CD4-positive, alpha-beta T cell (primary cell): ENCODE measurements around the gene PSENEN. TPM values are rescaled to one million over a fixed set of nuclear protein-coding genes. Genes with fewer than 3 reads are reported as not detected.

Experiments used
- ATAC-seq: fragments of 200-7000 bp; cut with Tn5 transposase; one replicate; pipeline ENCODE4 v1.10.0; 2022; ENCODE audit warnings: mild to moderate bottlenecking; ENCODE audit not compliant: poor library complexity
- CTCF ChIA-PET: fragments of 350-600 bp; sonication (Branson Sonifier 250); formaldehyde crosslinking; loops from one replicate; lab custom pipeline; 2021; ENCODE audit warnings: antibody characterized with exemption, inconsistent platforms; lab: Charles Lee
- POLR2A ChIA-PET: fragments of 350-600 bp; sonication (Branson Sonifier 250); formaldehyde crosslinking; loops from one replicate; lab custom pipeline; 2021; ENCODE audit warnings: antibody characterized with exemption, inconsistent platforms; lab: Charles Lee
- DNase-seq, 14 experiments: peaks; one replicate each; pipeline ENCODE4 v3.0.0-alpha.2; 2013 to 2020; ENCODE audit warnings: mixed read lengths in 2 of 14
- H3K27ac ChIP-seq, 2 donors: one replicate each; pipeline versions ENCODE4 v1.5.1 to v1.7.0; 2013; ENCODE audit warnings: low read length in 2 of 2, low read depth in 1 of 2, mild to moderate bottlenecking in 1 of 2
- H3K27me3 ChIP-seq, 2 experiments: 1 replicate in 1 of 2; 2 replicates in 1 of 2; pipeline versions ENCODE4 v1.6.1 to v1.7.0; 2013; ENCODE audit warnings: low read length in 2 of 2, control low read depth in 1 of 2, mild to moderate bottlenecking in 1 of 2, moderate library complexity in 1 of 2; ENCODE audit not compliant: insufficient read depth in 2 of 2, control insufficient read depth in 1 of 2
- H3K36me3 ChIP-seq: one replicate; pipeline ENCODE4 v1.6.1; 2013; ENCODE audit warnings: low read length, control low read depth; ENCODE audit not compliant: insufficient read depth
- H3K4me1 ChIP-seq: one replicate; pipeline ENCODE4 v1.6.1; 2013; ENCODE audit warnings: low read length, control low read depth; ENCODE audit not compliant: insufficient read depth
- H3K4me3 ChIP-seq: one replicate; pipeline ENCODE4 v1.5.1; 2013; ENCODE audit warnings: mild to moderate bottlenecking, low read length, moderate library complexity
- H3K9me3 ChIP-seq, 2 experiments: 1 replicate in 1 of 2; 2 replicates in 1 of 2; pipeline versions ENCODE4 v1.6.1 to v1.7.0; 2013; ENCODE audit warnings: low read length in 2 of 2, mild to moderate bottlenecking in 2 of 2, control low read depth in 1 of 2, moderate library complexity in 1 of 2; ENCODE audit not compliant: control insufficient read depth in 1 of 2, insufficient read depth in 1 of 2
- H3K27ac Mint-ChIP-seq: one replicate; pipeline ENCODE4 v1.8.0; 2020; ENCODE audit warnings: mixed read lengths
- H3K27me3 Mint-ChIP-seq: one replicate; pipeline ENCODE4 v1.8.0; 2021; ENCODE audit warnings: mixed read lengths
- H3K36me3 Mint-ChIP-seq: one replicate; pipeline ENCODE4 v1.8.0; 2021; ENCODE audit warnings: low read depth, mixed read lengths
- H3K4me1 Mint-ChIP-seq: one replicate; pipeline ENCODE4 v1.8.0; 2021; ENCODE audit warnings: low read depth, mixed read lengths
- H3K4me3 Mint-ChIP-seq: one replicate; pipeline ENCODE4 v1.8.0; 2020; ENCODE audit warnings: mild to moderate bottlenecking, mixed read lengths
- H3K9me3 Mint-ChIP-seq: one replicate; pipeline ENCODE4 v1.8.0; 2020; ENCODE audit warnings: mixed read lengths
- CTCF ChIP-seq: fragments of 200-600 bp; IDR thresholded peaks from one replicate; pipeline ENCODE4 v1.8.0; 2022; ENCODE audit warnings: antibody characterized with exemption, mild to moderate bottlenecking
- intact Hi-C, 2 experiments: fragments of 100-400 bp; cut with DNase I in 1 of 2; cut with micrococcal nuclease in 1 of 2; formaldehyde crosslinking; loops; one replicate each; pipeline versions ENCODE4 v1.15.1 to v1.9.0; 2023 to 2025; cut with DNase I, micrococcal nuclease
- total RNA-seq, 174 experiments: library from RNA in 2 of 174; stranded (reverse) in 2 of 174; gene quantifications; one replicate each; pipeline ENCODE4 v1.2.3 and lab custom pipeline; 2021 to 2026

The PSENEN gene
- total RNA-seq, 2 experiments from 2014 or later, result 7.3 to 9.4 TPM

- H3K4me1 Mint-ChIP-seq, result peaks cover 5% of the 10 kb centered on the region
- Histone ChIP-seq H3K4me1 (peaks cover 3% of the 10 kb centered on the region), H3K27ac (no peak overlapping the region), H3K9me3 (no peaks in the 10 kb centered on the region), H3K27me3 (no peaks in the 10 kb centered on the region), H3K36me3 (peaks cover 13% of the 10 kb centered on the region), H3K4me3 (no peak overlapping the region)
- no peak for TF ChIP-seq CTCF
- ATAC-seq (no peak), DNase-seq (no peak)
- no peak overlapping the region for H3K27ac Mint-ChIP-seq
- intact Hi-C loops, result no loop called here
- H3K27me3 Mint-ChIP-seq, result no peaks in the 10 kb centered on the region
- H3K4me3 Mint-ChIP-seq, result no peak overlapping the region
- ChIA-PET POLR2A (no interaction called here), CTCF (no interaction called here)
- H3K9me3 Mint-ChIP-seq, result no peaks in the 10 kb centered on the region
- H3K36me3 Mint-ChIP-seq, result peaks cover 17% of the 10 kb centered on the region
Measured at GRCh38 chr19:35781650-35782049, 36.2 kb downstream of the PSENEN start.

DNA sequence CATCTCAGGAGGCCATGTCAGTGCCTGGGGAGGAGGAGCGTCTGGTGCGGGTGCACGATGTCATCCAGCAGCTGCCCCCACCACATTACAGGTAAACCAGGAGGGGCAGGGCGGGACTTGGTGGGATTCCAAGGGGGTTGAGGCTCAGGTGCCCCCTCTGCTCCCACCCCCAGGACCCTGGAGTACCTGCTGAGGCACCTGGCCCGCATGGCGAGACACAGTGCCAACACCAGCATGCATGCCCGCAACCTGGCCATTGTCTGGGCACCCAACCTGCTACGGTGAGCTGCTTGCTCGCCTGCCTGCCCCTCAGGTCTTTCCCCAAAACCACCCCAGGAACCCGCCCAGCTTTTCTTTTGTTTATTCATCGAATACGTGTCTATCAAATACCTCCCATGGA, 37.1 kb downstream of the PSENEN start:
- ChIA-PET CTCF (no interaction called here), POLR2A (no interaction called here)
- H3K36me3 ChIP-seq, result peaks cover 13% of the 10 kb centered on the region
- no peaks in the 10 kb centered on the region for H3K27me3 ChIP-seq
- H3K27ac ChIP-seq, result no peak overlapping the region
- ATAC-seq, result no peak
- no peak overlapping the region for H3K4me3 ChIP-seq
- intact Hi-C loops, result no loop called here
- H3K36me3 Mint-ChIP-seq, result peaks cover 17% of the 10 kb centered on the region
- H3K27ac Mint-ChIP-seq, result no peak overlapping the region
- no peaks in the 10 kb centered on the region for H3K4me1 Mint-ChIP-seq
- H3K4me1 ChIP-seq, result no peaks in the 10 kb centered on the region
- H3K4me3 Mint-ChIP-seq, result no peak overlapping the region
- no peaks in the 10 kb centered on the region for H3K9me3 Mint-ChIP-seq
- no peaks in the 10 kb centered on the region for H3K9me3 ChIP-seq
- DNase-seq, result peak in 1 of 14 experiments; percentile 14
- TF ChIP-seq CTCF, result no peak
- H3K27me3 Mint-ChIP-seq, result no peaks in the 10 kb centered on the region

GRCh38 chr19:35783469-35784434, 38.3 kb downstream of the PSENEN start:
- ATAC-seq, result no peak
- CTCF ChIA-PET, result no interaction called here
- H3K27ac Mint-ChIP-seq, result no peak overlapping the region
- no peak overlapping the region for H3K4me3 Mint-ChIP-seq
- TF ChIP-seq CTCF, result no peak
- Histone ChIP-seq H3K36me3 (peaks cover 11% of the 10 kb centered on the region), H3K27ac (no peak overlapping the region), H3K9me3 (no peaks in the 10 kb centered on the region), H3K27me3 (no peaks in the 10 kb centered on the region), H3K4me1 (no peaks in the 10 kb centered on the region), H3K4me3 (no peak overlapping the region)
- H3K27me3 Mint-ChIP-seq, result no peaks in the 10 kb centered on the region
- H3K9me3 Mint-ChIP-seq, result no peaks in the 10 kb centered on the region
- no peak for DNase-seq
- intact Hi-C loops, result no loop called here
- no peaks in the 10 kb centered on the region for H3K4me1 Mint-ChIP-seq
- peaks cover 17% of the 10 kb centered on the region for H3K36me3 Mint-ChIP-seq
- POLR2A ChIA-PET, result no interaction called here
